Epidermal melanocyte (primary cell): ENCODE results near the gene NFS1.
A peak's percentile ranks its signal among the peaks of the same experiment; 100 is the strongest.
"Not testable (repeated sequence)": the region's sequence is repeated elsewhere in the genome, so short reads cannot be mapped to it uniquely, and the experiment has no call there.

ENCODE experiments used
- DNase-seq: peaks from one replicate; pipeline ENCODE4 v3.0.0; 2011; ENCODE audit warnings: low spot score; ENCODE audit not compliant: insufficient read length

Gene NFS1

GRCh38 chr20:35710039-35710438, 10.9 kb upstream of the NFS1 start:
- DNase-seq, result no peak

GRCh38 chr20:35709259-35709658, 10.1 kb upstream of the NFS1 start:
- no peak for DNase-seq

- no peak for DNase-seq
These were observed 9.3 kb upstream of the NFS1 start for GRCh38 chr20:35708502-35708901.

DNA sequence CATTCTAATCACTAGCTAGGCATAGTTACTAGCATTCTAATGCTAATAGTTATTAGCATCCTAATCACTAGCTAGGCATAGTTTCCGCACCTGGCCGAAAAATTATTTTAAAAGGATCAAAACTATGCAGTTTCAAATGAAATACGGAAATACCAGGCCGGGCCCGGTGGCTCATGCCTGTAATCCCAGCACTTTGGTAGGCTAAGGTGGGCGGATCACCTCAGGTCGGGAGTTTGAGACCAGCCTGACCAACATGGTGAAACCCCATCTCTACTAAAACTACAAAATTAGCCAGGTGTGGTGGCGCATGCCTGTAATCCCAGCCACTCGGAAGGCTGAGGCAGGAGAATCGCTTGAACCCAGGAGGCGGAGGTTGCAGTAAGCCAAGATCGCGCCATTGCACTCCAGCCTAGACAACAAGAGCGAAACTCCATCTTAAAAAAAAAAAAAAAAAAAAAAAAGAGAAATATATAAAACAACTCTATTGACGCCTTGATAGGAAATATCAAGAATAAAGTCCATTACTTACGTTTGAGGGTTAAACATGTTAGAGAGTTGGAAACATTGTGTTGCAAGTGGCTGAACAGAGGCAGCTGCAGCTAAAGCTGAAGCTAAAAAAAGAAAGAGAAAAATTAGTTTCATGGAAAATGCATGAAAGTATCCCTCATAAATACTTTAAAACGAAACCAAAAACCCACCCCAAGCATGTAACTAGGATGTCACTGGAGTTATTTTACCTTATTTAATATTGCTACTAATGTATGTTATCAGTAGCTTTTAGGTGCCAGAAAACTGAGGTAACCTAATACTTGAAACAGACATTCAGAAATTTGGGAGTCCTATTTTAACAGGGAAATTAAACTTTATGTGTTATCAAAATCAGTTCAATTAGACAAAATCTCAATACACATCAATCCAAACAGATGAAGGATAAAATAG, 7.7 kb upstream of the NFS1 start:
- DNase-seq, result not testable (repeated sequence)

- DNase-seq, result not testable (repeated sequence)
These were observed 6.7 kb upstream of the NFS1 start for GRCh38 chr20:35705894-35706293.

DNA sequence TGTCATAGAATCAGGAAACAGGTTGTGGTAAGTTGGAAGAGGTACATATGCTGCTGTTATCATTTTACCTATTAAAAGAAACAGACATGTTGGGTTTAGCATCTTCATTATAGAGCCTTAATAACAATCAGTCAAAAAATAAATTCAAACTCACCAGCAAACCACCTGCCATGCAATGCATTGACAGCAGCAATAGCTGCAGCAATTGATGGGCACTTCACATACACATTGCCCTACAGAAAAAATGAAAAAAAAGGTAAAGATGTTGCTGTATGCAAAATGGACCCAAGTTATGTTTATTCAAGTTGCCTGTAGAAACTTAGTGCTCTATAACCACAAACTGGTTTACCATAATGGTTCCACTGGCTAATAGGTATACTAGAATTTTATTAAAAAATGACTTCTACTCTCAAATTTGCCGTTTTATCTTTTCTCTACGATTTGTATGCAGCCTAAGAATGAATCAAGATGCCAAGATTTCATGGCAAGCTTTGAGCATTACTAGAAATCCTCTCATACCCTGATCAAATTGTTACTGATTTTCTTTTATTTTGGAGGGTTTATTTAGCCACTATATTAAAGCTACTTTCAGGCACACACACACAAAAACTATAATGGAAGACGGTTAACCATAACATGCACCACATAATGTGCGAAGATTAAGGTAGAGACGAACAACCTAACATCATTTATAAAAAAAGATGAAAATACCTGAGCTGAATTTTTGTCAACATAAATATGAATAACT, 5.5 kb upstream of the NFS1 start:
- DNase-seq, result no peak

- no peak for DNase-seq
These were observed 3.9 kb upstream of the NFS1 start for GRCh38 chr20:35702824-35703695.

GRCh38 chr20:35702051-35702823, 3.1 kb upstream of the NFS1 start:
- no peak for DNase-seq

- no peak for DNase-seq
These were observed 1.5 kb upstream of the NFS1 start for GRCh38 chr20:35700625-35701148.

GRCh38 chr20:35699957-35700624, 939 bp upstream of the NFS1 start:
- no peak for DNase-seq

GRCh38 chr20:35698298-35699126, 640 bp downstream of the NFS1 start:
- peak; percentile 30 for DNase-seq

GRCh38 chr20:35697696-35698297, 1.4 kb downstream of the NFS1 start:
- no peak for DNase-seq

DNA sequence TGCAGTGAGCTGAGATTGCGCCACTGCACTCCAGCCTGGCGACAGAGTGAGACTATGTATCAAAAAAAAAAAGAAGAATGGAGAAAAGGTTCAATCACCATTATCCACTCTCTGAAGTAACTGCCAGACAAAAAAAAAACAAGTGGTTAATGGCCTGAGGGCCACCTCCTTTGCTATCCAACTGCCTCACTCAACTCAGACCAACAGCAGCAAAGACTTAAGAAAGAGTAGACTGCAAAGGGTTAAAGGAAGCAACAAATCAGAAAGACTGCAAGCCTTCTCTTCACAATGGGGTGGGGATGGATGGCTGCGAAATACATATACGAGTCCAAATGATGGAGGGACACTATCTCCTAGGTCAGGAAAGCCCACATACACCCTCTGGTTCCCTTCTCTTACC, 3.2 kb downstream of the NFS1 start:
- DNase-seq, result no peak

DNA sequence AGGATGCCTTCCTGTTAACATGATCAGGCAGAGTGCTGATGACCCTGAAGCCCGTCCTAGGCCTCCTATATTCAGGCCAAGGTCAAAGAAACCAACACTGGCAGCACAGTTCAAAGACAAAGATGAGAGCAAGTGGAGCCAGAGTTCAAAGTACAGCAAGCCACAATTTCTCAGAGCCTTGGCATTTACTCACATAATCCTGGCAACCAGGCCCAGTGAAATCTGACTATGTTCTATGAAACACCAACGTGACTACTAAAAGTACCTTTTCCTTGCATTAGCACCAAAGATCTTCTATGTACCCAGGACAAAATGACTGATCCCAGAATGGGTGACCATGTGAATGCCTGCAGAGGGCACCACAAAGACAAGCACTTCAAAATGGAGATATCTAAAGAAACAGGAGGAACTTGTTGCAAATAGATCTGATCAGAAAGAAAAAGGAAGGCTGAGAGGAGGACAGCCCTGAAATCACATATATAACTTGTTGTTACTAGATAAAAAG, 3.9 kb downstream of the NFS1 start:
- DNase-seq, result no peak

DNA sequence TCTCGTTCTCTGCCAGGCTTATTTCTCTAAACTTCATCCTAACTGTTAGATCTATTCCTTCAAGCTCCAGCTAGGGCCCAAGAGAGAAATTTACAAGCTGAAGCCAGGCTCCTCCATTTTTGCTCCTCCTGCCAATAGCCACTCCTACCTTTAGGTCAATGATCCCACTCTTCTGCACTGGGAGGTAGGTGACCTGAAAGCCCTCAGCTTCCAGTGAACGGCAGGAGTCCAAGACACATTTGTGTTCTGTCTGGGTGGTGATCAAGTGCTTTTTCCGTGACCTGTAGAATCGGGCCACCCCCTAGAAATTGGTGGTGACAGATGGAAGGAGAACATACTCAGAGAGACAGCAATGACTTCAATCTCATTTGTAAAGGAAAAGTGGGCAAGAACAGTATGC, 8.9 kb downstream of the NFS1 start:
- no peak for DNase-seq

- not testable (repeated sequence) for DNase-seq
These were observed 12.3 kb downstream of the NFS1 start for GRCh38 chr20:35686872-35687271.

- DNase-seq, result not testable (repeated sequence)
These were observed 13.8 kb downstream of the NFS1 start for GRCh38 chr20:35685368-35685767.

DNA sequence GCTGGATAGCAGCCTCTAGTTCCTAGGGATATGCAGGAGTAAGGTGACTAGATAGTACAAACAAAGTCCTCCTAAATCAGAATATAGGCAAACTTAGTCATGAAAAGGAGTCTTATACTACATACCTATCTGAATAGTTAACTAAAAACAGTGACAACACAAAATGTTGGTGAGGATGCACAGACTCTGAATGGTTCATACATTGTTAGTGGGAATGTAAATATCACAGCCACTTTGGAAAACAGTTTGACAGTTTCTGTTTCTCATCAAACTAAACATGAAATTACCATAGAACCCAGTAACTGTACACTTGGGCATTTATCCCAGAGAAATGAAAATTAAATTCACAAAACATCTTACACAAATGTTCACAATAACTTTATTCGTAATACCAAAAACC, 17.2 kb downstream of the NFS1 start:
- no peak for DNase-seq
